Activated naive CD4-positive, alpha-beta T cell treated with anti-CD3 and anti-CD28 coated beads, Interleukin-2, amount 50 U/mL, for 16 hours (primary cell): ENCODE measurements around the gene CAPN13.
"Not testable (repeated sequence)": the region's sequence is repeated elsewhere in the genome, so short reads cannot be mapped to it uniquely, and the experiment has no call there.

Experiments used
- DNase-seq: peaks from one replicate; pipeline ENCODE4 v3.0.0-alpha.2; 2020

CAPN13 gene

GRCh38 chr2:30697242-30698103, 109.8 kb downstream of the CAPN13 start:
- not testable (repeated sequence) for DNase-seq

- no peak for DNase-seq
Measured at GRCh38 chr2:30695749-30696148, 111.5 kb downstream of the CAPN13 start.

DNA sequence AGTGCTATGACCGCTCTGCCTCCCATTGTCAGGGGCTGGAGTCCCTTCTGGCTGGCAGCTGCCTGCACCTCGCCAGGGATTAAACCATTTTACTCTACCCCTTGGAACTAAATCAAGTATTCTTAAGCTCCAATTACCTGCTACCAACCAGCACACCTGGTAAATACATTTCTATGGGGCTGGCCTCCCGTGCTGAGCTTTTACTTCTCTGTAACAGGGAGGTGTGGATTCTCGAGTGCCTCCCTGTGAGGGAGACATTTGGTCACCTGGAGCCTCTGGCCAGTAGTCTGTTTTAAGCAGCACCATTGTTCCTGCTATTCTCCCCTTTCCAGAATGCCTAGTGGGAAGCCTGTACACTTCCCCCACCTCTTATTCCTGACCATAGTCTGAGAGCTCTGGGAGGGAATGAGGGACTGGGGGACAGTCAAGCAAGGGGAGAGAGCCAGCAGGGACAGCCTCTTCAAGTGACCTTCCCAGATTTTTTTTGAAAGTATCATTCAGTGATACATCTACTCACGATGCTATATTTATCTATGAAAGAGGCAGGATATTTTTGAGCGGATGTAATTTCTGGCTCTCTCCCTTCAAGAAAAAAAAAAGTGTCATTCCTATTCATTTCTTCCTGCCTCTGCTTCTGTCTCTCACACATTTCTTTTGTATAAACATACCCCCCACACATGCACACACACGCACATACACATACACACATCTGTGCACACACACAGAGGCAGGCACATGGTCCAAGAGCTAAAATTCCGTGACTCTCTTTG, 112.8 kb downstream of the CAPN13 start:
- no peak for DNase-seq

- DNase-seq: no peak
Measured at GRCh38 chr2:30693821-30694281, 113.4 kb downstream of the CAPN13 start.

DNA sequence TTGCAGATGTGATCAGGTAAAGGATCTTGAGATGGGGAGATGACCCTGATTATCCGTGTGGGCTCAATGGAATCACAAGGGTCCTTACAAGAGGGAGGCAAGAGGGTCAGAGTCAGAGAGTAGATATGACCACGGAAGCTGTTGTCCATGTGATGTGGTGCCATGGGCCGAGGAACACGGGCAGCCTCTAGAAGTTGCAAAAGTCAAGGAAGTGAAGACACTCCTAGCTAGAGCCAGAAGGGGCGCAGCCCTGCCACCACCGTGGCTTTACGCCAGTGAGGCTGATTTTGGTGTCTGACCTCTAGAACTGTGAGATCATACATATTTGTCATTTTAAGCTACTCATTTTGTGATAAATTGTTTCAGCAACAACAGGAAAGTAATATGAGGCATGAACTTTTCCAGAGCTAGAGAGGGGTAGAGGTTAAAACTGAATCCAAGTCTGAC, 114.4 kb downstream of the CAPN13 start:
- no peak for DNase-seq

- no peak for DNase-seq
Measured at GRCh38 chr2:30691948-30692828, 115.1 kb downstream of the CAPN13 start.

- DNase-seq: no peak
Measured at GRCh38 chr2:30691091-30691947, 115.9 kb downstream of the CAPN13 start.

DNA sequence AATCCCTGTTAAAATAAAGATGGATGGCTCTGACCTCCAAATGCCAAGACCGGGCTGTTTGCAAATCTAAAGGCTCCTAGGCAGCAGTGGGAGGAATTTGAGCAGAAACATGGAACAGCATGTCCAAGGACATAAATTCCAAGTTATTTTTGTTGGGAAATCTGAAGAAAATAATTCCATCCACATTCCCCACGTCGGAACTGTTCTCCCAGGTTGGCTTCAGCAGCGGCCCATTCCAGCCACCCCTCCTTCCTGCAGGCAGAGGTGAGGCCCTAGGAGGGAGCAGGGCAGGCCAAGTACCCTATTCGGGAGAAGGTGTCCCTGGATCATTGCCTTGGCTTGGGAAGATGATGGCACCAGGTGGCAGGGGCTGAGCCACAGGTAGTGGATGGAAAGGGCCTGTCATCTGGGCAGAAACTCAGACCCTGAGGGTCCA, 117.1 kb downstream of the CAPN13 start:
- no peak for DNase-seq

GRCh38 chr2:30689496-30690125, 117.6 kb downstream of the CAPN13 start:
- DNase-seq: no peak

GRCh38 chr2:30688956-30689401, 118.3 kb downstream of the CAPN13 start:
- DNase-seq: no peak

DNA sequence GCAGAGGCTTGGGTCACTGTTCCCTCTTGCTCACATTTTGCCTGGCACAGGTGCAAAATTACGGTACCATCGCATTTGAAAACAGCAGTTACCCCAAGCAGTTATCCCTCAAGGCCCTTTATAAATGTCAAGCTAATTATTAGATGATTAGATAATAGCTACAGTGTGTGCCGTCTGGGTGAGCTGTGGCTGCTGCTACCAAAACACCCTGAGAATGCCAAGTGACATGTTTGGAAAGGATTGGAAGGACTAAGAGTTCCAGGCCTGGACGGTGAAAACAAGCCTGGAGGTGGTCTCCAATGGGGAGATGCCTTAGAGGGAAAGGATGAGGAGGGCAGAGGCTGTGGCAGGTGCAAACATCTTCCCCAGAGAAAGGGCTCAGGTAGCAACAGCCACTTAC, 120.6 kb downstream of the CAPN13 start:
- DNase-seq: no peak

- no peak for DNase-seq
Measured at GRCh38 chr2:30686000-30686399, 121.2 kb downstream of the CAPN13 start.

DNA sequence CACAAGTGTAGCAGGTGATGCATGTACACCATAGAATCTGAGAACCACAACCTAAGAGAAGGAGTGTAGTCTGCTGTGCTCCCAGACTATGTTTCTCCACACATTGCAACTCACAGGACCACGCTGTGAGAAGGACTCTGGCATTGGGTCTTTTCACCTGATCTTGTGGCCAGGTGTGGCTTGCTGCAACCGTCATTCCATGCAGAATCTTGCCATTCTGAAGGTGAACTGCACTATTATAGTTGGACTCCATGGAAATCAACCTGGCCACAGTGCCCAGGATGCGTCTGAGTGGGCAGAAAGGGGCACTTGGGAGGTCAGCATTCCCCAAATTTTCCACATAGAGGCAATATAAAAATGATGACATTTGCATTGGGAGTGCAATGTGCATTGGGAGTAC, 122.2 kb downstream of the CAPN13 start:
- DNase-seq: no peak

- DNase-seq: no peak
Measured at GRCh38 chr2:30684516-30684915, 122.7 kb downstream of the CAPN13 start.

DNA sequence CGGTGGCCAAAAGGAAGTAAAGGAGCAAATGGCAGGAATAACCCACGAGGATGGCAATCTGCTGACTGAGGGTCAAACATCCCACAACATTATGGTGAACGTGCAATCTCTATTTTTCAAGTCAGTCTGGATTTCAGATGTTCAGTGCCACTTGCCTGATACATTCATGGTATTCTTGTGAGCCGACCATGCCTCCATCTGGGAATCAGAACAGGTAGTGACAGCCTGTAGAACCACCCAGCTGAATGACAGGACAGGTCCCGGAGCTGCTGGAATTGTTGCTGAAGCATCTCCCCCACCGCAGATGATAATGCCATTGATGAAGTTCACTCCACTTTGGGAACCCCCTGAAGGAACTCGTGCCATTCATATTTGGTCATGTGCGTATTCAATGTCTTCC, 123.2 kb downstream of the CAPN13 start:
- DNase-seq: no peak

DNA sequence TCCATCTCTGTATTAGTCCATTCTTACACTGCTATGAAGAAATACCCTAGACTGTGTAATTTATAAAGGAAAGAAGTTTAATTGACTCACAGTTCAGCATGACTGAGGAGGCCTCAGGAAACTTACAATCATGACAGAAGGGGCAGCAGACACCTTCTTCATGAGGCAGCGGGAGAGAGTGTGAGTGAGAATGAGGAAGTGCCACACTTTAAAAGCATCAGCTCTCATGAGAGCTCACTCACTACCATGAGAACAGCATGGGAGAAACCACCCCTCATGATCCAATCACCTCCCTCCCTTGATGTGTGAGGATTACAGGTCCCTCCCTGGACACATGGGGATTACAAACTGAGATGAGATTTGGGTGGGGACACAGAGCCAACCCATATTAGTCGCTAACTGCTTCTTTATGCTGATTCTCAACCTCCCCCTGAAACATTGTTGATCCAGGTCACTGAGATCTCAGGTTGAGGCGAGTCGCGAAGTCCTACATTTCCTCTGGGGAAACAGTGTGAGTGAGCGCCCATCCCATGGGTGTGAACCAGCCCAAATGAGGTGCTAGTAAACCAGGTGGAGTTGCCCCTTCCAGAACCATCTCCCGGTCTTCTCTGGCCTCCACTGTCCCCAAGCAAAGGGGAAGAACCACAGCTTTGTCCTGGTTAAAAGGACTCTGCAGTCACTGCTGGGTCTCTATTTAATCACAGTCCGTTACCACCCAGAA, 123.8 kb downstream of the CAPN13 start:
- no peak for DNase-seq

DNA sequence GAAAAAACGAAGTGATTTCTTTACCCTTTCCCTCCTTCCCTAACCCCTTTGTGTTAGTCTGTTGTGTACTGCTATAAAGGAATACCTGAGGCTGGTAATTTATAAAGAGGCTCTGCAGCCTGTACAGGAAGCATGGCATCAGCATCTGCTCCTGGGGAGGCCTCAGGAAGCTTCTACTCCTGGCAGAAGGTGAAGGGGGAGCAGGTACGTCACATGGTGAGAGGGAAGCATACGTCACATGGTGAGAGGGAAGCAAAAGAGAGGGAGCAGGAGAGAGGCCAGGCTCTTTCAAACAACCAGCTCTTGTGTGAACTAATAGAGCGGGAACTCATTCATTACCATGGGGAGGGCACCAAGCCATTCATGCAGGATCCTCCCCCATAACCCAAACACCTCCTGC, 126.2 kb downstream of the CAPN13 start:
- no peak for DNase-seq

DNA sequence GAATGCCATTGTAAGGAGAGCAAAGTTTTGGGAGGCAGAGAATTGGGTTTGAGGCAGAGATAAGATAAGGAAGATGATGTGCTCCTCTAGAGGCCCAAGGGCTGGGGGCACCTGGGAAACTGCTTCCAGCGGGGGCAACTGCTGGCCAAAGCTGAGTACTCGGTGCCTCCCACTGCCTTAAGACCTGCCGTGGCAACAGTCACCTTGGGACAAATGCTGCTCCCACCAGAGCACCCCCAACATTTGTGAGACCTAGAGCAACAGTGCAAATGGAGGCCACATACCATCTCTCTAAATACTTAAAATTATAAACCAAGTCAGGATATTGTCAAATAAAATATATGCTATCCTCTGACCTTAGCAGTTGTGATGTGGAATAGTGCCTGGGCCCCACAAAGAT, 127.1 kb downstream of the CAPN13 start:
- no peak for DNase-seq

GRCh38 chr2:30679426-30680088, 127.7 kb downstream of the CAPN13 start:
- DNase-seq: no peak
